ENCODE measurements around the gene DLG1. TPM values are rescaled to one million over a fixed set of nuclear protein-coding genes. Genes with fewer than 3 reads are reported as not detected.

DLG1 gene
- total RNA-seq, 1 experiment from 2014 or later: 90.2 TPM

DNA sequence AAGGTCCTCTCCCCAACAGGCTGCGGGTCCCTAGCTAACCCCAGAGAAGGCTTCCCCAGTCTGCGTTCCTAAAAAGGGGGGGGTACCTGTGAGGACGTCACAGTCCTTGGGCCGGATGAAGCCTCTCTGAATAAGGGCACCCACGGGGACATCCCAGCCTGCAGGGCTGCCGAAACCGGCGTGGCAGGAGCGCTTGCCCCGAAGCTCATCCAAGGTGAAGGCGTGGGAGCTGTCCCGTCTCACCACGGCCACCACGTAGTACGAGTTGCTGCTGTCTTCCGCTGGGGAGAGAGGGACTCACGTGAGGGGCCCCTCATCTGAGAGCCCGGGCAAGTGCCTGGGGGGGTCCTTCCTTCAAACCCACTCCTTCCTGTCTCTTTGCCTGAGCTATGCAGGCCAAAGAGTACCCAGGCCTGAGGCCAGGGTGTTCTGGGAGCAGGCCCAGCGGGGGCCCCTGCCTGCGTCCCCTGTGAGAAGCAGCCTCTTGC, 288.8 kb downstream of the DLG1 start:
- ChIA-PET CTCF (no interaction called here), POLR2A (no interaction called here)
- no peak overlapping the region for H3K27ac ChIP-seq (ENCODE audit: low read length)
- no peaks in the 10 kb centered on the region for H3K9me3 ChIP-seq (ENCODE audit: control insufficient read depth, insufficient read depth, low read depth, low read length)
- H3K36me3 ChIP-seq (ENCODE audit: control insufficient read depth, insufficient read depth, low read length): no peaks in the 10 kb centered on the region
- H3K27me3 ChIP-seq (ENCODE audit: control insufficient read depth, insufficient read depth, low read length): no peaks in the 10 kb centered on the region
- in situ Hi-C loops (cut with HindIII; ENCODE audit: low pct_unique_long_range_greater_than_20kb, low sequenced_read_pairs) (no loop called here), intact Hi-C loops (cut with micrococcal nuclease; ENCODE audit: unreplicated experiment) (no loop called here)
- H3K4me1 ChIP-seq (ENCODE audit: control insufficient read depth, insufficient read depth, low read length): no peaks in the 10 kb centered on the region
- no peak overlapping the region for H3K4me3 ChIP-seq (ENCODE audit: low read depth in 2 of 2, low read length in 2 of 2)
- no peak for DNase-seq (ENCODE audit: low read depth, low spot score)
- no peak for ATAC-seq
- BruUV-seq (replicated peaks): no TSS peak
- no peak for TF ChIP-seq POLR2AphosphoS5 (IDR thresholded peaks at IDR 0.05; ENCODE audit: low read depth, low read length)
- TF ChIP-seq, protein P1, sequence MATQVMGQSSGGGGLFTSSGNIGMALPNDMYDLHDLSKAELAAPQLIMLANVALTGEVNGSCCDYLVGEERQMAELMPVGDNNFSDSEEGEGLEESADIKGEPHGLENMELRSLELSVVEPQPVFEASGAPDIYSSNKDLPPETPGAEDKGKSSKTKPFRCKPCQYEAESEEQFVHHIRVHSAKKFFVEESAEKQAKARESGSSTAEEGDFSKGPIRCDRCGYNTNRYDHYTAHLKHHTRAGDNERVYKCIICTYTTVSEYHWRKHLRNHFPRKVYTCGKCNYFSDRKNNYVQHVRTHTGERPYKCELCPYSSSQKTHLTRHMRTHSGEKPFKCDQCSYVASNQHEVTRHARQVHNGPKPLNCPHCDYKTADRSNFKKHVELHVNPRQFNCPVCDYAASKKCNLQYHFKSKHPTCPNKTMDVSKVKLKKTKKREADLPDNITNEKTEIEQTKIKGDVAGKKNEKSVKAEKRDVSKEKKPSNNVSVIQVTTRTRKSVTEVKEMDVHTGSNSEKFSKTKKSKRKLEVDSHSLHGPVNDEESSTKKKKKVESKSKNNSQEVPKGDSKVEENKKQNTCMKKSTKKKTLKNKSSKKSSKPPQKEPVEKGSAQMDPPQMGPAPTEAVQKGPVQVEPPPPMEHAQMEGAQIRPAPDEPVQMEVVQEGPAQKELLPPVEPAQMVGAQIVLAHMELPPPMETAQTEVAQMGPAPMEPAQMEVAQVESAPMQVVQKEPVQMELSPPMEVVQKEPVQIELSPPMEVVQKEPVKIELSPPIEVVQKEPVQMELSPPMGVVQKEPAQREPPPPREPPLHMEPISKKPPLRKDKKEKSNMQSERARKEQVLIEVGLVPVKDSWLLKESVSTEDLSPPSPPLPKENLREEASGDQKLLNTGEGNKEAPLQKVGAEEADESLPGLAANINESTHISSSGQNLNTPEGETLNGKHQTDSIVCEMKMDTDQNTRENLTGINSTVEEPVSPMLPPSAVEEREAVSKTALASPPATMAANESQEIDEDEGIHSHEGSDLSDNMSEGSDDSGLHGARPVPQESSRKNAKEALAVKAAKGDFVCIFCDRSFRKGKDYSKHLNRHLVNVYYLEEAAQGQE (IDR thresholded peaks at IDR 0.05; ENCODE audit: insufficient read depth in 1 of 2, low read depth in 2 of 2, low read length in 1 of 2): no peak
- TF ChIP-seq, protein P2, sequence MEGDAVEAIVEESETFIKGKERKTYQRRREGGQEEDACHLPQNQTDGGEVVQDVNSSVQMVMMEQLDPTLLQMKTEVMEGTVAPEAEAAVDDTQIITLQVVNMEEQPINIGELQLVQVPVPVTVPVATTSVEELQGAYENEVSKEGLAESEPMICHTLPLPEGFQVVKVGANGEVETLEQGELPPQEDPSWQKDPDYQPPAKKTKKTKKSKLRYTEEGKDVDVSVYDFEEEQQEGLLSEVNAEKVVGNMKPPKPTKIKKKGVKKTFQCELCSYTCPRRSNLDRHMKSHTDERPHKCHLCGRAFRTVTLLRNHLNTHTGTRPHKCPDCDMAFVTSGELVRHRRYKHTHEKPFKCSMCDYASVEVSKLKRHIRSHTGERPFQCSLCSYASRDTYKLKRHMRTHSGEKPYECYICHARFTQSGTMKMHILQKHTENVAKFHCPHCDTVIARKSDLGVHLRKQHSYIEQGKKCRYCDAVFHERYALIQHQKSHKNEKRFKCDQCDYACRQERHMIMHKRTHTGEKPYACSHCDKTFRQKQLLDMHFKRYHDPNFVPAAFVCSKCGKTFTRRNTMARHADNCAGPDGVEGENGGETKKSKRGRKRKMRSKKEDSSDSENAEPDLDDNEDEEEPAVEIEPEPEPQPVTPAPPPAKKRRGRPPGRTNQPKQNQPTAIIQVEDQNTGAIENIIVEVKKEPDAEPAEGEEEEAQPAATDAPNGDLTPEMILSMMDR (IDR thresholded peaks at IDR 0.05): no peak
- TF ChIP-seq TCF7L2 (IDR thresholded peaks at IDR 0.05; ENCODE audit: low read depth, low read length): no peak
- no peak for TF ChIP-seq SIN3A (IDR thresholded peaks at IDR 0.05; ENCODE audit: borderline replicate concordance, insufficient read depth, low read depth, low read length)

DNA sequence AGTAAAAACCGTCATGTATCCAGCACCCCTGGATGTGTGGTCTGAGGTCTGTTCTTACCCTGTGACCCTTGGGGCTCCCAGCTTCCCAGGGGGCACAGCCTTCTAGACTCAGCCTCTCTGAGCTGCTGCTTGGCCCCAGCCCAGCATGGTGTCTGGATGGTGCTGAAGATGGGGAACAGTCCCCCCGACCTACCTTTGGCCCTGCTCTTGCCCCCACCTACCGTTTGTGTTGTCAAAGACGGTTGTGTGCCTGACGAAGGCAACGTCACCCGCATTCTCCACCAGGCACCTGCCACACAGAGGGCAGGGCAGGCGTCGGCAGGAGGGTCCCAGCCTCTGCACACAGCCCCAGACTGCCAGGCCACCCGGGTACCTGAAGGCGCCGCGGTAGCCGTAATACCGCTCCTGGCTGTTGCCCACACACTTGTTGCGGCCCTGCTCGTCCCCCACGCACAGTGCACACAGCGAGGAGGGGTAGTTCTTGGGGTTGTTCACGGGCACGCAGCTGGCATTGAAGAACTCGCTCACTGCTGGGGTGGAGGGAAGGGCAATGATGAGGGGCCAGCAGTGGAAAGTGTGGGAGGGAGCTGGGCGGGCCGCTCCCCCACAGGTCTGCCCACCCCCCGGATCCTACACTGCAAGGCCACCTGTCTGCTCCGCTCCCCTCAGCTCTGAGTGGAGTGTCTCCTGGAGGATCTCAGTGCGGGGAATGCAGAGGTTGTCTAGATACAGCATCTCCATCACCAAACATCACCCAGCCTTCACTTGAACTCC, 289.8 kb downstream of the DLG1 start:
- in situ Hi-C loops (cut with HindIII; ENCODE audit: low pct_unique_long_range_greater_than_20kb, low sequenced_read_pairs) (no loop called here), intact Hi-C loops (cut with micrococcal nuclease; ENCODE audit: unreplicated experiment) (no loop called here)
- Histone ChIP-seq H3K9me3 (ENCODE audit: control insufficient read depth, insufficient read depth, low read depth, low read length) (no peaks in the 10 kb centered on the region), H3K27me3 (ENCODE audit: control insufficient read depth, insufficient read depth, low read length) (no peaks in the 10 kb centered on the region), H3K36me3 (ENCODE audit: control insufficient read depth, insufficient read depth, low read length) (no peaks in the 10 kb centered on the region), H3K27ac (ENCODE audit: low read length) (no peak overlapping the region), H3K4me3 (ENCODE audit: low read depth in 2 of 2, low read length in 2 of 2) (no peak overlapping the region), H3K4me1 (ENCODE audit: control insufficient read depth, insufficient read depth, low read length) (peaks cover 4% of the 10 kb centered on the region; the same call in 1 of the 2 replicates)
- DNase-seq (ENCODE audit: low read depth, low spot score) (no peak), ATAC-seq (no peak)
- POLR2A ChIA-PET: no interaction called here
- TF ChIP-seq SIN3A (IDR thresholded peaks at IDR 0.05; ENCODE audit: borderline replicate concordance, insufficient read depth, low read depth, low read length) (no peak), TCF7L2 (IDR thresholded peaks at IDR 0.05; ENCODE audit: low read depth, low read length) (no peak), POLR2AphosphoS5 (IDR thresholded peaks at IDR 0.05; ENCODE audit: low read depth, low read length) (no peak)
- TF ChIP-seq, protein P2 (IDR thresholded peaks at IDR 0.05): no peak
- TF ChIP-seq, protein P1 (IDR thresholded peaks at IDR 0.05; ENCODE audit: insufficient read depth in 1 of 2, low read depth in 2 of 2, low read length in 1 of 2): no peak
- CTCF ChIA-PET: no interaction called here
- no TSS peak for BruUV-seq (replicated peaks)
